ES-I3 (cell line): ENCODE results near the gene COX7B.
A peak's percentile ranks its signal among the peaks of the same experiment; 100 is the strongest.
"Not testable (repeated sequence)": the region's sequence is repeated elsewhere in the genome, so short reads cannot be mapped to it uniquely, and the experiment has no call there.

Source experiments
- H3K36me3 ChIP-seq: 2 replicates; pipeline ENCODE4 v1.6.1; 2013; ENCODE audit warnings: mild to moderate bottlenecking, low read length, control low read depth, moderate library complexity; ENCODE audit not compliant: insufficient read depth
- H3K4me1 ChIP-seq: 2 replicates; pipeline ENCODE4 v1.6.1; 2013; ENCODE audit warnings: mild to moderate bottlenecking, control low read depth, low read length; ENCODE audit not compliant: insufficient read depth
- H3K9ac ChIP-seq: 2 replicates; pipeline ENCODE4 v1.6.1; 2013; ENCODE audit warnings: low read depth, mild to moderate bottlenecking, low read length, moderate library complexity
- H3K9me3 ChIP-seq: 2 replicates; pipeline ENCODE4 v1.6.1; 2013; ENCODE audit warnings: mild to moderate bottlenecking, low read length, moderate library complexity; ENCODE audit not compliant: control insufficient read depth, insufficient read depth

COX7B gene

GRCh38 chrX:77899081-77899828 is at the start of gene COX7B:
TSS of gene COX7B (plus strand) at chrX:77899468. CDS start at chrX:77899554, 86 bp downstream.
- peak within 1 kb of the TSS; percentile 72 for H3K9ac ChIP-seq
- H3K9me3 ChIP-seq = no peaks in the 10 kb centered on the region
- H3K36me3 ChIP-seq = no peaks in the 10 kb centered on the region; the same call in 1 of the 2 replicates
- H3K4me1 ChIP-seq = no peaks in the 10 kb centered on the region

GRCh38 chrX:77875372-77875771 is 23.9 kb upstream of the COX7B start:
- Histone ChIP-seq H3K36me3 (no peaks in the 10 kb centered on the region; the same call in 1 of the 2 replicates), H3K9ac (no peak overlapping the region), H3K9me3 (no peaks in the 10 kb centered on the region), H3K4me1 (no peaks in the 10 kb centered on the region)

GRCh38 chrX:77881418-77881817 is 17.9 kb upstream of the COX7B start:
- not testable (repeated sequence) for H3K9me3 ChIP-seq

GRCh38 chrX:77892887-77893286 is 6.4 kb upstream of the COX7B start:
- H3K9me3 ChIP-seq = no peaks in the 10 kb centered on the region
- no peak overlapping the region for H3K9ac ChIP-seq
- H3K4me1 ChIP-seq = no peaks in the 10 kb centered on the region
- no peaks in the 10 kb centered on the region for H3K36me3 ChIP-seq

More at GRCh38 chrX:77881418-77881817, 17.9 kb upstream of the COX7B start:
- H3K4me1 ChIP-seq, H3K36me3 ChIP-seq, H3K9ac ChIP-seq: not testable (repeated sequence)

- Histone ChIP-seq H3K36me3 (no peaks in the 10 kb centered on the region), H3K4me1 (no peaks in the 10 kb centered on the region), H3K9ac (no peak overlapping the region)
Measured at GRCh38 chrX:77893713-77894112, 5.6 kb upstream of the COX7B start.

GRCh38 chrX:77894921-77895886 is 4.1 kb upstream of the COX7B start, which contains the start of gene MAGT1:
TSS of gene MAGT1 (minus strand) at chrX:77895435. CDS start at chrX:77895410, 25 bp downstream.
- Histone ChIP-seq H3K4me1 (no peaks in the 10 kb centered on the region), H3K9ac (peak within 1 kb of the TSS; percentile 78), H3K9me3 (no peaks in the 10 kb centered on the region), H3K36me3 (no peaks in the 10 kb centered on the region)

More at GRCh38 chrX:77893713-77894112, 5.6 kb upstream of the COX7B start:
- H3K9me3 ChIP-seq = no peaks in the 10 kb centered on the region

- no peaks in the 10 kb centered on the region for H3K9me3 ChIP-seq
Measured at GRCh38 chrX:77900688-77901087, 1.4 kb downstream of the COX7B start.

GRCh38 chrX:77901506-77901905 is 2.2 kb downstream of the COX7B start:
- H3K36me3 ChIP-seq = no peaks in the 10 kb centered on the region; the same call in 1 of the 2 replicates
- no peaks in the 10 kb centered on the region for H3K4me1 ChIP-seq
- H3K9me3 ChIP-seq = no peaks in the 10 kb centered on the region
- no peak overlapping the region for H3K9ac ChIP-seq

More at GRCh38 chrX:77900688-77901087, 1.4 kb downstream of the COX7B start:
- no peaks in the 10 kb centered on the region; the same call in 1 of the 2 replicates for H3K36me3 ChIP-seq
- no peaks in the 10 kb centered on the region for H3K4me1 ChIP-seq
- H3K9ac ChIP-seq = peak overlapping the region; percentile 72

GRCh38 chrX:77910108-77910840 is 11.0 kb downstream of the COX7B start, which contains the start of gene ATP7A:
TSS of gene ATP7A (plus strand) at chrX:77910693. CDS start at chrX:77971642, 60,949 bp downstream.
- Histone ChIP-seq H3K36me3 (no peaks in the 10 kb centered on the region), H3K9ac (peak within 1 kb of the TSS; percentile 93), H3K9me3 (no peaks in the 10 kb centered on the region), H3K4me1 (no peaks in the 10 kb centered on the region)

GRCh38 chrX:77917294-77917933 is 18.1 kb downstream of the COX7B start:
- Histone ChIP-seq H3K4me1 (no peaks in the 10 kb centered on the region), H3K9ac (no peak overlapping the region), H3K9me3 (no peaks in the 10 kb centered on the region), H3K36me3 (no peaks in the 10 kb centered on the region)

- H3K9me3 ChIP-seq = no peaks in the 10 kb centered on the region
- H3K4me1 ChIP-seq = no peaks in the 10 kb centered on the region
- no peaks in the 10 kb centered on the region for H3K36me3 ChIP-seq
- no peak overlapping the region for H3K9ac ChIP-seq
Measured at GRCh38 chrX:77918568-77918967, 19.3 kb downstream of the COX7B start.

GRCh38 chrX:77919370-77919769 is 20.1 kb downstream of the COX7B start:
- not testable (repeated sequence) for H3K36me3 ChIP-seq, H3K4me1 ChIP-seq, H3K9me3 ChIP-seq, H3K9ac ChIP-seq

- Histone ChIP-seq H3K9me3 (no peaks in the 10 kb centered on the region), H3K4me1 (no peaks in the 10 kb centered on the region), H3K9ac (no peak overlapping the region), H3K36me3 (no peaks in the 10 kb centered on the region)
Measured at GRCh38 chrX:77922787-77923186, 23.5 kb downstream of the COX7B start.
